HEK293 (cell line): ENCODE data around the gene TXNIP.

Experiments
- CTCF ChIA-PET: fragments of 350-600 bp; formaldehyde crosslinking; extraction: SDS; loops from one replicate; lab custom pipeline; 2021; ENCODE audit warnings: antibody characterized with exemption; lab: Yijun Ruan, JAX
- POLR2A ChIA-PET: fragments of 300-600 bp; formaldehyde crosslinking; extraction: SDS; loops from one replicate; lab custom pipeline; 2020; ENCODE audit warnings: antibody characterized with exemption, inconsistent platforms; lab: Yijun Ruan, JAX
- H3K27ac ChIP-seq: fragments of 200-500 bp; sonication (Bioruptor generic); 2 replicates; pipeline ENCODE4 v1.5.1; 2014; ENCODE audit warnings: low read depth, low read length, control low read depth, inconsistent platforms; ENCODE audit errors: extremely low read depth
- H3K36me3 ChIP-seq, 2 experiments: fragments of 200-500 bp in 1 of 2; sonication (Bioruptor generic) in 1 of 2; 1 replicate in 1 of 2; 2 replicates in 1 of 2; pipeline ENCODE4 v1.5.1; 2014 to 2017; ENCODE audit warnings: inconsistent platforms in 2 of 2, low read length in 2 of 2; ENCODE audit not compliant: control insufficient read depth in 2 of 2, insufficient read depth in 1 of 2
- H3K4me1 ChIP-seq: fragments of 200-500 bp; sonication (Bioruptor generic); 2 replicates; pipeline ENCODE4 v1.5.1; 2014; ENCODE audit warnings: mild to moderate bottlenecking, low read length, inconsistent platforms; ENCODE audit not compliant: control insufficient read depth, insufficient read depth
- H3K4me3 ChIP-seq: 2 replicates; pipeline ENCODE4 v1.5.1; 2011; ENCODE audit warnings: low read depth, mild to moderate bottlenecking, control low read depth, low read length, moderate library complexity
- H3K9me3 ChIP-seq: fragments of 200-500 bp; sonication (Bioruptor generic); 2 replicates; pipeline ENCODE4 v1.5.1; 2014; ENCODE audit warnings: low read depth, low read length, inconsistent platforms; ENCODE audit not compliant: control insufficient read depth, insufficient read depth
- EGR2 ChIP-seq: fragments of 450-650 bp; formaldehyde crosslinking; IDR thresholded peaks from 2 replicates; pipeline ENCODE4 v1.5.1; 2016; ENCODE audit warnings: low read depth, missing biosample characterization, missing genetic modification characterization
- HOXD13 ChIP-seq: sonication (generic); formaldehyde crosslinking; IDR thresholded peaks from 2 replicates; pipeline ENCODE4 v1.8.0; 2022; ENCODE audit warnings: missing genetic modification reagents, borderline replicate concordance
- KLF1 ChIP-seq: fragments of 450-650 bp; formaldehyde crosslinking; IDR thresholded peaks from 2 replicates; pipeline ENCODE4 v1.5.1; 2016; ENCODE audit warnings: missing biosample characterization, missing genetic modification characterization
- KLF8 ChIP-seq: fragments of 450-650 bp; formaldehyde crosslinking; IDR thresholded peaks from 2 replicates; pipeline ENCODE4 v1.5.1; 2016; ENCODE audit warnings: missing biosample characterization, missing genetic modification characterization
- PRDM1 ChIP-seq: fragments of 450-650 bp; formaldehyde crosslinking; IDR thresholded peaks from 2 replicates; pipeline ENCODE4; 2016; ENCODE audit warnings: missing biosample characterization, missing genetic modification characterization
- SP3 ChIP-seq: fragments of 450-650 bp; formaldehyde crosslinking; IDR thresholded peaks from 2 replicates; pipeline ENCODE4 v1.5.1; 2016; ENCODE audit warnings: missing biosample characterization, missing genetic modification characterization
- ZNF157 ChIP-seq: fragments of 450-650 bp; formaldehyde crosslinking; IDR thresholded peaks from 2 replicates; pipeline ENCODE4 v1.5.1; 2016; ENCODE audit warnings: missing biosample characterization, missing genetic modification characterization
- ZNF221 ChIP-seq: fragments of 450-650 bp; formaldehyde crosslinking; IDR thresholded peaks from 2 replicates; pipeline ENCODE4 v1.5.1; 2017; ENCODE audit warnings: missing biosample characterization, missing genetic modification characterization, borderline replicate concordance
- ZNF394 ChIP-seq: fragments of 450-650 bp; formaldehyde crosslinking; IDR thresholded peaks from 2 replicates; pipeline ENCODE4 v1.5.1; 2016; ENCODE audit warnings: missing biosample characterization, missing genetic modification characterization, mild to moderate bottlenecking, moderate library complexity, borderline replicate concordance
- ZNF660 ChIP-seq: fragments of 450-650 bp; IDR thresholded peaks from 2 replicates; pipeline ENCODE4 v1.5.1; 2018; ENCODE audit warnings: missing biosample characterization, mild to moderate bottlenecking, missing genetic modification characterization
- ZNF664 ChIP-seq: fragments of 450-650 bp; formaldehyde crosslinking; IDR thresholded peaks from 2 replicates; pipeline ENCODE4 v1.5.1; 2016; ENCODE audit warnings: missing biosample characterization, missing genetic modification characterization
- TF ChIP-seq, protein P1 (sequence below): fragments of 450-650 bp; IDR thresholded peaks from 2 replicates; pipeline ENCODE4 v1.5.1; 2018; ENCODE audit warnings: missing biosample characterization, missing genetic modification characterization
- TF ChIP-seq, protein P2 (sequence below): fragments of 450-650 bp; formaldehyde crosslinking; IDR thresholded peaks from 2 replicates; pipeline ENCODE4 v1.5.1; 2016; ENCODE audit warnings: missing biosample characterization, missing genetic modification characterization, low read depth

TXNIP gene

DNA sequence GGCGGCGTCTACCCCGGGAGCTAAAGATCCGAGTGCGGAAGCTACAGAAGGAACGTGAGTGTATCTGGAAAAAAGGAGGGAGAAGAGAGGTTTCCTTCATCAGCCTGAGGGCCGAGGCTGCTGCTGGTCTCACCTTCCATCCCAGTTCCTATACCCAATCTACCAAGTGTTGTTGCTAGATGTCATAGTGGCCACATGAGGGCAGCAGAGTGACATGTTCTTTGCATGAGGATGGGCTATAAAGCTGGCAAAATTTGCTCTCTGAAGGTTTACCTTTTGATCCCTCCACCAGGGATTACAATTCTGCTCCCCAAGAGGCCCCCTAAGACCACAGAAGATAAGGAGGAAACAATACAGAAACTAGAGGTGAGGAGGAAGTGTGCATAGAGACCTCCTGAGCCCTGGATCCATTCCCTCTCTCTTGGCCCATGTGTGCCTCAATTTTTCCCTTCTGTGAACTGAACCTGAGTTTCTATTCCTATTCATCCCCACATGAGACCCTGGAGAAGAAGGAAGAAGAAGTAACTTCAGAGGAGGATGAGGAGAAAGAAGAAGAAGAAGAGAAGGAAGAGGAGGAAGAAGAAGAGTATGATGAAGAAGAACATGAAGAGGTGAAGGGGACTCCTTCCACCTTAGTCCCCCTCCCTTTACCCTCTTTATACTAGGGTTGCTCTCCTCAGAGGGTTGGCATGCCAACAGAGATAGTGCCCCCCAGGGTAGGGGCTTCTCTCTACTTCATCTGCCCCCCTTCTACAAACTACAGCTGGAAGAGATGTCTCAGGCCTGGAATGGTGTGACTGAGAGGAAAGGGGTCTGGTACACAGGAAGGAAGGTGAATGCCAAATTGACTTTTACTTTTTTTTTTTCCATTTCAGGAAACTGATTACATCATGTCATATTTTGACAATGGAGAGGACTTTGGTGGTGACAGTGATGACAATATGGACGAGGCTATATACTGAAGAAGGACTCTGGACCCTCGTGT lies 18.6 kb downstream of the TXNIP start (continued):
- peak; percentile 72 for TF ChIP-seq PRDM1
- TF ChIP-seq ZNF660, result peak; percentile 68
- TF ChIP-seq, protein P1, sequence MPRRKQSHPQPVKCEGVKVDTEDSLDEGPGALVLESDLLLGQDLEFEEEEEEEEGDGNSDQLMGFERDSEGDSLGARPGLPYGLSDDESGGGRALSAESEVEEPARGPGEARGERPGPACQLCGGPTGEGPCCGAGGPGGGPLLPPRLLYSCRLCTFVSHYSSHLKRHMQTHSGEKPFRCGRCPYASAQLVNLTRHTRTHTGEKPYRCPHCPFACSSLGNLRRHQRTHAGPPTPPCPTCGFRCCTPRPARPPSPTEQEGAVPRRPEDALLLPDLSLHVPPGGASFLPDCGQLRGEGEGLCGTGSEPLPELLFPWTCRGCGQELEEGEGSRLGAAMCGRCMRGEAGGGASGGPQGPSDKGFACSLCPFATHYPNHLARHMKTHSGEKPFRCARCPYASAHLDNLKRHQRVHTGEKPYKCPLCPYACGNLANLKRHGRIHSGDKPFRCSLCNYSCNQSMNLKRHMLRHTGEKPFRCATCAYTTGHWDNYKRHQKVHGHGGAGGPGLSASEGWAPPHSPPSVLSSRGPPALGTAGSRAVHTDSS (tag by site-specific recombination), result peak; percentile 92
- TF ChIP-seq, protein P2, sequence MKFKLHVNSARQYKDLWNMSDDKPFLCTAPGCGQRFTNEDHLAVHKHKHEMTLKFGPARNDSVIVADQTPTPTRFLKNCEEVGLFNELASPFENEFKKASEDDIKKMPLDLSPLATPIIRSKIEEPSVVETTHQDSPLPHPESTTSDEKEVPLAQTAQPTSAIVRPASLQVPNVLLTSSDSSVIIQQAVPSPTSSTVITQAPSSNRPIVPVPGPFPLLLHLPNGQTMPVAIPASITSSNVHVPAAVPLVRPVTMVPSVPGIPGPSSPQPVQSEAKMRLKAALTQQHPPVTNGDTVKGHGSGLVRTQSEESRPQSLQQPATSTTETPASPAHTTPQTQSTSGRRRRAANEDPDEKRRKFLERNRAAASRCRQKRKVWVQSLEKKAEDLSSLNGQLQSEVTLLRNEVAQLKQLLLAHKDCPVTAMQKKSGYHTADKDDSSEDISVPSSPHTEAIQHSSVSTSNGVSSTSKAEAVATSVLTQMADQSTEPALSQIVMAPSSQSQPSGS (tag by site-specific recombination), result peak; percentile 68
- TF ChIP-seq, all 188 proteins: peak for 18

DNA sequence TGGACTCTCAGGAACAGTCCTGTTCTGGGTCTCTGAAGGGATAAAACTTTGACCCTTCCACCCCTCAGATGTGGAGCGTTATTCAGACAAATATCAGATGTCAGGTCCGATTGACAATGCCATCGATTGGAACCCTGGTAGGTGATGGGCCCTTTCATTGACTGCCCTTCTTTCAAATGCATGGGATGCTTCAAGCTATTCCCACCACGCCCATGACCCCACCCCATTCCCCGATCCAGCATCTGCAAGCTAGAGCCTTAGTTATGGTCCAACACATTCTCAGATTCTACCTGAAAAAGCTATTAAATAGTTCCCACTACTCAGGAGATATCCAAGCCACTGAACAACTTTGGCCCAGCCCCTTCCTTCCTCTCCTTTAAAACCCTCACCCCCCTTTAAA lies 19.4 kb downstream of the TXNIP start:
- POLR2A ChIA-PET, result interaction anchor here (1.3 to 1.8 kb wide), 2 partner anchors 13 to 50 kb away, joined by 6 read pairs; partner anchors contain the start of genes ANKRD34A, POLR3GL and RBM8A
- H3K36me3 ChIP-seq, result no peaks in the 10 kb centered on the region
- H3K9me3 ChIP-seq, result no peaks in the 10 kb centered on the region
- no peak overlapping the region for H3K27ac ChIP-seq
- TF ChIP-seq KLF1, result peak; percentile 14; the same call in 1 of the 2 replicates
- TF ChIP-seq EGR2, result no peak
- CTCF ChIA-PET, result interaction anchor here (0.6 to 6.8 kb wide), 20 partner anchors 11 to 1192 kb away, joined by 3 to 227 read pairs (median 4); partner anchors contain the start of genes ANKRD34A, LIX1L, NUDT17 and POLR3GL
- no peak overlapping the region for H3K4me3 ChIP-seq
- peaks cover 6% of the 10 kb centered on the region for H3K4me1 ChIP-seq

DNA sequence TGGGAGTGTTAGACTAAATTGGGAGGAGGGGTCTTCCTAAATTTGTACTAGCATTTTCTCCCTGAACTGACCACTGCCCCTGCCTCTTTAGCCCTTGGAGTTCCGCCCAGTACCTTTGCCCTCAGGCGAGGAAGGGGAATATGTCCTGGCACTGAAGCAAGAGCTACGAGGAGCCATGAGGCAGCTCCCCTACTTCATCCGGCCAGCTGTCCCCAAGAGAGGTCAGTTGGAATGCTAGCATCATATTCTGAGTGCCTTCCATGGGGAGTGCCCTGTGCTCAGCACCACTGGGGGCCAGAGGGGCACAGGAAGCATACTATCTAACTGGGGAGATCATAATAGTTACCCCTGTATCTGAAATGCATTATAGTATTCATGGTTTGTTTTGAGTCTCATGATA lies 21.2 kb downstream of the TXNIP start:
- H3K4me1 ChIP-seq, result peaks cover 6% of the 10 kb centered on the region
- ChIA-PET CTCF (interaction anchor here (0.8 to 4.6 kb wide), 4 partner anchors 10 to 110 kb away, joined by 4 to 43 read pairs (median 4); partner anchors contain the start of genes ANKRD34A and POLR3GL), POLR2A (no interaction called here)
- H3K27ac ChIP-seq, result no peak overlapping the region
- no peaks in the 10 kb centered on the region for H3K9me3 ChIP-seq
- H3K36me3 ChIP-seq, result no peaks in the 10 kb centered on the region
- TF ChIP-seq ZNF221 (tag by site-specific recombination) (no peak), HOXD13 (no peak), ZNF664 (tag by site-specific recombination) (no peak), ZNF157 (tag by site-specific recombination) (no peak)
- H3K4me3 ChIP-seq, result no peak overlapping the region

DNA sequence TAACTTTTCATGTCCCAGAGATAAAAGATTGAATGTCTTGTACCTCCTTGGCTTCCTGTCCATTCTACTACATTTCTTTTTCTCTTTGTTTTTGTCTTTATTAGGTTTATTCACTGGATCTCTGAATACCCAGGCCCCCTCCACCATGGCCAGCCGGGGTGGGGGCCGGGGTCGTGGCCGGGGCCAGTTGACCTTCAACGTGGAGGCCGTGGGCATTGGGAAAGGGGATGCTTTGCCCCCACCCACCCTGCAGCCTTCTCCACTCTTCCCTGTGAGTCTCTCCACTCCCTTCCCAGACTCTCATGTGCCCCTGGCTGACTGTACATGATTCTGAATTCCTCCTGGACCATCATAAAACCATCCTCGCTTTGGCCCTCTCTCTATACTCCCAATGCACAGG lies 21.7 kb downstream of the TXNIP start:
- Histone ChIP-seq H3K4me1 (peaks cover 6% of the 10 kb centered on the region; the same call in 1 of the 2 replicates), H3K27ac (no peak overlapping the region), H3K4me3 (no peak overlapping the region), H3K9me3 (no peaks in the 10 kb centered on the region), H3K36me3 (no peaks in the 10 kb centered on the region)
- ChIA-PET POLR2A (no interaction called here), CTCF (interaction anchor here (0.8 to 1.2 kb wide), 3 partner anchors 32 to 110 kb away, joined by 4 to 5 read pairs (median 4); no protein-coding TSS in a partner anchor)
- TF ChIP-seq SP3 (tag by site-specific recombination) (no peak), KLF8 (tag by site-specific recombination) (no peak), ZNF660 (no peak), KLF1 (no peak), ZNF394 (tag by site-specific recombination) (no peak)
